ENCODE measurements around the gene ITGB6.

DNA sequence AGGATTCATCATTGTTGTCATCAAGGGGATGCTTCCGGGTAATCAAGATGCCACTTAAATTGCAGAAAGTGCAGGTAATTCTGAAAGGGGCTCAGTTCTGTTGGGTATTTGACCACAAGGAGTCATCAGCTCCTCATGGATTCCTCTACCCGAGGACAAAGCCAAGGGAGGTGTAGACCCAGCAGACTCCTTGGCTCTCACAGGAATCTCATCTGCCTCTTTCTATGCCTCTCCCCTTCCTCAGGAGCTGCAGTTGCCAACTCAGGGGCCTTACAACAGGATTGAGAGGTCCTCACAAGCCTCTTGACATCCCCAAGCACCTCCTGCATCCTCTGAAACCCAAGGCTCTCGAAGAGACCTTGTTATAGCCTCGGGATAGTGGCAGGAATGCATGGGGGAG is 44.0 kb downstream of the ITGB6 start:
- TF ChIP-seq, protein P1, sequence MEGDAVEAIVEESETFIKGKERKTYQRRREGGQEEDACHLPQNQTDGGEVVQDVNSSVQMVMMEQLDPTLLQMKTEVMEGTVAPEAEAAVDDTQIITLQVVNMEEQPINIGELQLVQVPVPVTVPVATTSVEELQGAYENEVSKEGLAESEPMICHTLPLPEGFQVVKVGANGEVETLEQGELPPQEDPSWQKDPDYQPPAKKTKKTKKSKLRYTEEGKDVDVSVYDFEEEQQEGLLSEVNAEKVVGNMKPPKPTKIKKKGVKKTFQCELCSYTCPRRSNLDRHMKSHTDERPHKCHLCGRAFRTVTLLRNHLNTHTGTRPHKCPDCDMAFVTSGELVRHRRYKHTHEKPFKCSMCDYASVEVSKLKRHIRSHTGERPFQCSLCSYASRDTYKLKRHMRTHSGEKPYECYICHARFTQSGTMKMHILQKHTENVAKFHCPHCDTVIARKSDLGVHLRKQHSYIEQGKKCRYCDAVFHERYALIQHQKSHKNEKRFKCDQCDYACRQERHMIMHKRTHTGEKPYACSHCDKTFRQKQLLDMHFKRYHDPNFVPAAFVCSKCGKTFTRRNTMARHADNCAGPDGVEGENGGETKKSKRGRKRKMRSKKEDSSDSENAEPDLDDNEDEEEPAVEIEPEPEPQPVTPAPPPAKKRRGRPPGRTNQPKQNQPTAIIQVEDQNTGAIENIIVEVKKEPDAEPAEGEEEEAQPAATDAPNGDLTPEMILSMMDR (IDR thresholded peaks at IDR 0.05) = no peak
- TF ChIP-seq POLR2A (IDR thresholded peaks at IDR 0.05) = no peak
- TF ChIP-seq POLR2AphosphoS5 (IDR thresholded peaks at IDR 0.05) = no peak
- TF ChIP-seq EP300 (IDR thresholded peaks at IDR 0.05) = no peak

Measured in sigmoid colon (tissue), 4 donors.